DMS153 (cell line): Measurements from ENCODE around the gene ADAP1.
A peak's percentile ranks its signal among the peaks of the same experiment; 100 is the strongest.
"Not testable (repeated sequence)": the region's sequence is repeated elsewhere in the genome, so short reads cannot be mapped to it uniquely, and the experiment has no call there.

Experiments
- DNase-seq: peaks from one replicate; lab custom pipeline; 2025; lab: John Stamatoyannopoulos, UW

ADAP1 gene

DNA sequence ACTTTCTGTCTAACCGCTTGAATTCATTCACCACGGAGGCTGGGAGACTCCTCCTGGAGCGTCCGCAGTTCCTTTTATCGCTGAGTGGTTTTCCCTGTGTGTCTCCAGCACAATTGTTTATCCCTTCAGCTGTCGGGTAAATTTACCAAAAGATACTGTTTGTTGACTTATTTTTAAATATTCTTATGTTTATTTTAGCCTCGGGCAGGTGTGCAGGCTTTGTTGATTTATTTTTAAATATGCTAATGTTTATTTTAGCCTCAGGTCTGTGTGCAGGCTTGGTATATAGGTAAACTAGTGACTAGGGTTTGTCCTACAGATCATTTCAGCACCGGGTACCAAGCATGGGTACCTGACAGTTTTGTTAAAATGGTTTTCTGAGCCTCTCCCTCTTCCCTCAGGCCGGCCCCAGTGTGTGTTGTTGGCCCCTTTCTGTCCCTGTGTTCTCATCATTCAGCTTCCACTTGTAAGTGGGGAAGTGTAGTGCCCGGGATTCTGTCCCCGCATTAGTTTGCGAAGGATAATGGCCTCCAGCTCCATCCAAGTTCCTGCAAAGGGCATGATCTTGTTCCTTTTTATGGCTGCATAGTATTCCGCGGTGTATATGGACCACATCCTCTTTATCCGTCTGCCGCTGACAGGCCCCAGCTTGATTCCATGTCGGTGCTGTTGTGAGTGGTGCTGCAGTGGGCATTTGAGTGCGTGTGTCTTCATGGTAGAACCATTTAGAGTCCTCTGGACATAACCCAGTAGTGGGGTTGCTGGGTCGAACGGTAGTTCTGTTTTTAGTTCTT, 72.8 kb downstream of the ADAP1 start:
- DNase-seq: peak; percentile 43

DNA sequence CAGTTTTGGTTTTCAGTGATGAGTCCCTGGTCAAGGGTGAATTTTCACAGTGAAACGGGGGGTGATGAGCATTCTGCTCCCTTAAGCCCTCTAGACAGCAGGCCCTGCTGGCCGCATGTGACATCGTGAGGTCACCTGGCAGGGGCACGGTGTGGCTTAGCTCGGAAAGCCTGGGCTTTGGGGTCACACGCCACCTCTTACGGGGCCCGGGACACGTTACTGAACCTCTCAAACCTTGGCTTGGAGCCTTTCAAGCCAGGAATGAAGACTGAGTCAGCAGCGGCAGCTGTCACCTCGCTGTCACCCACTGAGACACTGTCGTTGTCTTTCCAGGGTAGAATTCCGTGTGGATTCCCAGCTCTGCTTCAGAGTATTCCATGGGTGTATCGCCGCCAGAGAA, 74.0 kb downstream of the ADAP1 start:
- no peak for DNase-seq

DNA sequence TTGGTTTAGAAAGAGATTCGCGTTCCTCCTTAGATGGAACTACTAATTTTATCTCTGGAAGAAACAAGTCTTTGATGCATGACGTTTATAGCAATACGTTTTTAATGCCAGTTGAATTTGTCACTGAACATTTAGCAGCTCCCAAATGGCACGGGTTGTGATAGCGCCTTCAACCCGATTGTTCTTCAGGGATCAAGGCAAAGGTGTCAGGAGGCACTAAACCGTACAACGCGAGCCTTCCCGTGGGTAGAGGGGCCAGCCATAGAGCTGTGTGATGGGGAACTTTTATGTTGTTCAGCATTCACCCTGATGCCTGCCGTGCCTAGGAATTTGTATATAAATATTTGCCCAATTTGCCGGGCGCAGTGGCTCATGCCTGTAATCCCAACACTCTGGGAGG, 74.8 kb downstream of the ADAP1 start:
- no peak for DNase-seq

DNA sequence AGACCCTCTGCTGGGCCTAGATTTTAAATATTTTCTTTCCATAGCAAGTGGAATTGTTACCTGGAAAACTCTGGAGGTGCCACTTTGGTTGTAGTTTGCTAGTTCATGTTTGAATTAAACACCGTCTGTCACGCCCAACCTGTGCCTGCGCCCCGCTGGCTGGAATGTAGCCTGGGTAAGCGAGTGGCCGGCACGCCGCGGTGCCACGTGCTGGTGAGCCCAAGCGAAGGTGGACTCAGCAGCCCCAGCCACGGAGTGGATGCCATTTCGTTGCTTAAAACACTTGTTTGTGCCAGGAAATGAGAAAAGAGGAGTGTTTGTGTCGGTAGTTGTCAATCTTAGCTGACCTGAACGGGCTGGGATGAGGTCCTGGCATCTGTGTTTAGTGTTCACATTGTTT, 75.4 kb downstream of the ADAP1 start:
- DNase-seq: no peak

DNA sequence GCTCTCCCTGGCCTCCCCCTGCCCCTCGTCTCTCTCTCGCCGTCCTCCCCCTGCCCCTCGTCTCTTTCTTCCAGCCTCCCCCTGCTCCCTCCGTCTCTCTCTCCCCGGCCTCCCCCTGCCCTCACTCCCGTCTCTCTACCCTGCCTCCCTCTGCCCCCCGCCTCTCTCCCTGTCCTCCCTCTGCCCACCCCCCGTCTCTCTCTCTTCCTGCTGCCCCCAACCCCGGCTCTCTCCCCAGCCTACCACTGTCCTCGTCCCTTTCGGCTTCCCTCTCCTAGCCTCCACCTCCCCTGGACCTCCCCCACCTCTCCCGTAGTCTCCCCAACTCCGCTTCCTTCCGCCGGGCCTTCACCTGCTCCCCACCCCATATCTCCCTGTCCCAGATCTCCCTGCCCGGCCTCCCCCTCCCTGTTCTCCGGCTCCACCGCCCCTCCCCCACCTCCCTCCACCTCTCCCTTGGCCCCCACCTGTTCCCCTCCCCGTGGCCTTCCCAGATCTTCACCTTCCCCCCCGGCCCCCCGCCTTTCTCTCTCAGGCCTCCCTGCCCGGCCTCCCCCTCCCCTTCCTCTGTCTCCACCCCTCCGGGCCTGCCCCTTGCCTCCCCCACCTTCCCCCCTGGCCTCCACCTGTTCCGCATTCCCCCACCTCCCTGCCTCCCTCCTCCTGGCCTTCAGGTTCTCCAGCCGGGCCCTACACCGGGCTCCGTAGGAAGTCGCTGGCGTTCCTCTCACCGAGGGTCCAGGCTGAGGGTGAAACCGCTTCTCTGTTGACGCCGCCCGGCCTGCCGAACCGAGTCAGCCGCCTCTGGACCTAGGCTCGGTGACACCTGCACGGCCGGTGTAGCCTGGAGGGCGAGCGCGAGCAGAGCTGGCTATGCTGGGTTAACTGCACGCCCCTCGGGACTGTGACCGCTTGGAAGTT, 76.9 kb downstream of the ADAP1 start:
- no peak for DNase-seq

DNA sequence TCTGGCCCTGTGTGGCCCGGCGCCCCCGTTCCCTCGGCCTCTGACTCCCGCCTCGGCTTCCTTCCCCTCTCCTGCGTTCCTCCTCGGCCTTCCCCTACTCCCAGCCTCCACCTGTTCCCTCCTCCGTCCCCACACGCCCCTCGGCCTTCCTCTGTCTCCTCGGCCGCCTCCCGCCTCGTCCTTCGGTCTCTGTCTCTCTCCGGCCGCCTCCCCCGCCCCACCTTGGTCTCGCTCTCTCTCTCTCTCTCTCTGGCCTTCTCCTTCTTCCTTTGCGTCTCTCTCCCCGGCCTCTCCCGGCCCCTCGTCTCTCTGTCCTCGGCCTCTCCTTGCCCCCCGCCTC, 77.5 kb downstream of the ADAP1 start:
- peak; percentile 41 for DNase-seq

DNA sequence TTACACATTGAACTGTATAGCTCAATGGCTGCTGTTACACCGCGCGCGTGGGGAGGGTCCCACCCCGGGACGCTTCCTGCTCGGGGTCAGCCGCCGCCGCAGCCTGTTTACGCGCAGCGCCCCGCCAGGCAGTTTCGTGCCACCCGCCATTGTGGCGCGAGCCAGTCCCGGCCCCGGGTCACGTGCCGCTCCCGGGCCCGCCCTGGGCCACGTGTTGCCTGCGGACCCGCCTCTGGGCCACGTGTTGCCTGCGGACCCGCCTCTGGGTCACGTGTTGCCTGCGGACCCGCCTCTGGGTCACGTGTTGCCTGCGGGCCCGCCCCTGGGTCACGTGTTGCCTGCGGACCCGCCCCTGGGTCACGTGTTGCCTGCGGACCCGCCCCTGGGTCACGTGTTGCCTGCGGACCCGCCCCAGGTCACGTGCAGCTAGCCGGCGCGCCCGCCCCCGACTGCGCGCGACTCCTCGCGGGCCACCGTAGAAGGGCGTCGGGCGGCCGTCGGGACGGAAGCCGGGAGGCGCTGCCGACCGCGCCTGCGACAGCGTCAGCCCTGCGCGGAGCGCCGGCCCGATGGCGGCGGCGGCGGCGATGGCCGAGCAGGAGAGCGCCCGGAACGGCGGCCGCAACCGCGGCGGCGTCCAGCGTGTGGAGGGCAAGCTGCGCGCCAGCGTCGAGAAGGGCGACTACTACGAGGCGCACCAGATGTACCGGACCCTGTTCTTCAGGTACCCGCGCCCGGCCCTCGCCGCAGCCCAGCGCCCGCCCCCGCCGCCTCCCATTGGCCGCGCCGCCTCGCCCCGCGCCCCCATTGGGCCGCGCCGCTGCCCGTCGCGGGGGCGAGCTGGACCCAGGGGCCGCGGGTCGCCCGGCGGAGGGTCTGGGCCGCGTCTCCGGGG, 78.2 kb downstream of the ADAP1 start, which contains the start of gene GET4:
GET4 (plus strand) TSS at position 478 of the 895 bp plus-strand sequence; CDS start at position 570, 92 bp downstream.
- peak; percentile 97 for DNase-seq

DNA sequence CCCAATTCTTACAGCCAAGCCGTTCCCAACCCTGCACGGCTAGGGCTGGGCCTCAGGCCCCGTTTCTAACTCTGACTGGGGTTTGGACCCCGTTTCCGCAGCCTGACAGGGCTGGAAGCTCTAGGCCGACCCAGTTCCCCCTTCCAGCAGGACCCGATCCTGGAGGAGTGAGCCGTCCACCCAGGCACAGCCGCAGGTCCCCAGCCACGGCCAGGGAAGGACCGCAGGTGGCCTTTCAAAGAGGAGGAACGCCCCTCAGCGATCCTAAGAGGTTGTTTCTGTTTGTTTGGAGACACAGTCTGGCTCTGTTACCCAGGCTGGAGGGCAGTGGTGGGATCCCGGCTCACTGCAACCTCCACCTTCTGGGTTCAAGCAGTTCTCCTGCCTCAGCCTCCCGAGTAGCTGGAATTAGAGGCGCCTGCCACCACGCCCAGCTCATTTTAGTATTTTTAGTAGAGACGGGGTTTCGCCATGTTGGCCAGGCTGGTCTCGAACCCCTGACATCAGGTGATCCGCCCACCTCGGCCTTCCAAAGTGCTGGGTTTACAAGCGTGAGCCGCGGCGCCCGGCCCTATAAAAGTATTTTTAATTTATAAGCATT, 78.9 kb downstream of the ADAP1 start:
- DNase-seq: no peak

DNA sequence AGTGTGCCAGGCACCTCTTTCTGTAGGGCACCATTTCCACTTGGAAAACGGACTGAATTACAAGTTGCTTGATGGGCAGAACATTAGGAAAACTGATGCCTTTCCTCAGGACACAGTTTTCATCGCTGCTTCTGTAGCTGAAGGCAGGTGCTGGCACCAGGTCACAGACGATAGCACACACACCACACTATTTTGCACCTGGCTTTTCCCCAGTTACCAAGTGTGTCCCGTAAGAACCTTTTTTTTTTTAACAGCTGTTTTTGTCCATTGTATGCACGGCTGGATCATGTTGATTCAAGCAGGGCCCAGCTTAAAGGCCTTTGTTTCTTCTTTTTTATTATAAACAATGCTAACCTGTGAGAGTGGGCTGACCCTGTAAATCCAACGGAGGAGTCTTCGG, 79.4 kb downstream of the ADAP1 start:
- peak; percentile 81 for DNase-seq

DNA sequence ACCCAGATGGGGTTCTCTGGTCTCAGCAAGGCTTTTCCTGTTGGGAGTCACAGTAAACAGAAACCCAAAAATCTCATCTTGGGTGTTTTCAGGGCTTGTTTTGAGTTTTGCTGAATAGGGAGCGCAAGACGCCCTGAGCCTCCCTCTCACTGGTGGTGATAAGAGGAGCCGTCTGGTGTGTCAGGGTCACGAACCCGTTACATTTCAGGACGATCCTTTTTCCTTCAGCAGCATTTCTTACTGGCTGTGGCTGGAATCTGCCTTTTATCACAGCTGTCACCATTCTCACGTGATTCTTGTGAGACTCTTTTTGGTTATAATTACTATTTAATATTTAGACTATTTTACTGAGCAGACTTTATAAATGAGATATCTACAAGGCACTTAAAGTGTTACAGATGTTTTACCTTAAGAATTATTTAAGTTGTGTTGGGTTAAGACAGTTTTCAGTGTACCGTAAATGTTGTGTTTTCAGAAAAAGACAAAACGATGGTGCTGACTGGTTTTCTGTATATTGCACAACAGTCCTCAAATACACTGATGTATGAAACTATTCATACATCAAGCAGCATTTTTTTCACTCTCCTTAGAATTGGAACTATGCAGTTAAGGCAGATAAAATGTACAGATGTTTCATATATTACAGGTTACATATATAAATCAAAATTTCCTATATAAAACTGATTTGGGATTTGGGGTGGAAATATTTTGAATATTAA, 80.3 kb downstream of the ADAP1 start:
- DNase-seq: no peak

DNA sequence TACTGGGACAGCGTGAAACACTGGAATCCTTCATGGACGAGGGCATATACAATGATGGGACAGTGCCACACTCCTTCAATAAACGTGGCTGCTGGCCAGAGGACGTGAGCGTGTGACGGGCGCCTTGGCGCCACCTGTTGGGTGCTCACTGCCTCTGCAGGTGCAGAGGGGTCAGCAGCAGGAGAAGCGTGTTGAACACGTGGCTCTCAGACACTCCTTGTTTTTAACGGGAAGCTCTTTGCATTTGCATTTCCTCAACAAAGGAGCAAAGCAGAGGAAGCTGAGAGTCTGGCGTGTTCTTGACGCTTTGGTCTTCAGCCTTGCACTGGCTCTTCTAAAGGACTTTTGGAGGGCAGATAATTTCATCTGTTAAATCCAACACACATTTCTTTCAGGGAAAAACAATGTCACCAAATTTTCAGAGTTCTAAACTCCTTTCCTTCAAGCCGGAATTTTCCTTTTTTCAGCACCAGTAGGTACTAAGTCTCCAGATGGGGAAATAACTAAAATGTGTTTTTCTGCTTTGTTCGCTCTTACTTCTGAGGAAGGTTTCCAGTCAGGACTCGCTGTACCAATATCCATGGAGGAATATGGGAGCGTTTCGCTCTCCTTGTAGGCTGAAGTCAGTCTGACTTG, 81.0 kb downstream of the ADAP1 start:
- DNase-seq: peak; percentile 92

DNA sequence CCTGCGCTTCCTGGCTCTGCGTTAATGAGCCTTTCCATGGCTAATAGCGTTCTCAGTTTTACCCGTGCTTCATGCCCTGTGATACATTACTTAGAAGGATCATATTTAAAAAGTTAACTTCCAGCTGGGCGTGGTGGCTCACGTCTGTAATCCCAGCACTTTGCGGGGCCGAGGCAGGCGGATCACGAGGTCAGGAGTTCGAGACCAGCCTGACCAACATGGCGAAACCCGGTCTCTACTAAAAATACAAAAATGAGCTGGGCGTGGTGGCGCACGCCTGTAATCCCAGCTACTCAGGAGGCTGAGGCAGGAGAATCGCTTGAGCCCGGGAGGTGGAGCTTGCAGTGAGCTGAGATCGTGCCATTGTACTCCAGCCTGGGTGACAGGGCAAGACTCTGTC, 81.8 kb downstream of the ADAP1 start:
- DNase-seq: not testable (repeated sequence)

DNA sequence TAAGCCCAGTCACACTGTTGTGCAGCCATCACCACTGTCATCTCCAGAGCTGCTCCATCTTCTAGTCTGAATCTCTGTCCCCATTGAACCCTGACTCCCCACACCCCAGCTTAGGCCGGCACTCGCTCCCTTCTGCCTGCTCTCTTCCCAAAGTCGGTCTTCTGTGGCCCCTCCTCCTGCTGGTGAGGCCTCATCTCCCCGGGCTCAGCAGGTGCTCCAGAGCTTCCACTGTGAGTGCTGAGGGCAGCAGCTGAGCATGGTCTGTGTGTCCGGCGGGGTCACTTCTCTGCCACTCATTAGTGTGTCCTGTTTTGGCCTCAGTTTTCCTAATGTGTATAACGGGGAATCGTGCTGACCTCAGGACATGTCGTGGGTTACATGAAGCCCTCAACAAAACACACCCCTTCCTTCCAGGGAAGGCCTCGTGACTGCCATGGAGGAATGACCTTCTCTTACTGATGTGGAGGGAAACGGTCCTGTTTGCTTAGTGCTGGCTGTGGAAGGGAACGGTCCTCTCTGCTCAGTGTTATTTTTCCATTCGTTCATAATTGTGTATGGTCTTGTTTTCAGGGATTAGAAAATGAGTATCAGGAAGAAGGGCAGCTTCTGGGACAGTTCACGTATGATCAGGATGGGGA, 82.5 kb downstream of the ADAP1 start:
- DNase-seq: no peak

DNA sequence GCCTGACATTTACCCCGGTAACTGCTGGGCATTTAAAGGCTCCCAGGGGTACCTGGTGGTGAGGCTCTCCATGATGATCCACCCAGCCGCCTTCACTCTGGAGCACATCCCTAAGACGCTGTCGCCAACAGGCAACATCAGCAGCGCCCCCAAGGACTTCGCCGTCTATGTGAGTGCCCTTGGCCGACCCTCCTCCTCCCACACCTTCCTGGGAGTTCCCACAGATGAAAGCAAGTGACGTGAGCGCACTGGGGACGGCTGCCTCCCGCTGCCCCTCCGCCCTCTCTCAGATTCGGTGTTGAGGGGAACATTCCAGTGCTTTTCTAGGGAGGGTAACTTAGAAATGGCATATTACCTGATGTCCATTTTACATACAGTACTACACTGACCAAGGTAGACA, 85.1 kb downstream of the ADAP1 start:
- no peak for DNase-seq

DNA sequence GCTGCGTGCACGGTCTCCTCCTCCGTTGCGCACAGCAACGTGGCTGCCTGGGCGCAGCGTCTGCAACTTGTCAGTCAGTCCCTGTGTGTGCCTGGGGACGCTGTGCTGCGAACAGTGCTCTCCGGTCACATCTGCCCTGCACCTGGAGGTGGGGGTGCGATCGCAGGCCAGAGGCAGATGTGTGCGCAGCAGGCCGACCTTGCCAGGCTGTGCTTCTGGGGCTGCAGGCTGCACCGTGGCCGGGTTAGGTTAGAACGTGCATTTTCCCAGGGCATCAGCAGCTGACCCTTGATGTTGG, 86.3 kb downstream of the ADAP1 start:
- no peak for DNase-seq

DNA sequence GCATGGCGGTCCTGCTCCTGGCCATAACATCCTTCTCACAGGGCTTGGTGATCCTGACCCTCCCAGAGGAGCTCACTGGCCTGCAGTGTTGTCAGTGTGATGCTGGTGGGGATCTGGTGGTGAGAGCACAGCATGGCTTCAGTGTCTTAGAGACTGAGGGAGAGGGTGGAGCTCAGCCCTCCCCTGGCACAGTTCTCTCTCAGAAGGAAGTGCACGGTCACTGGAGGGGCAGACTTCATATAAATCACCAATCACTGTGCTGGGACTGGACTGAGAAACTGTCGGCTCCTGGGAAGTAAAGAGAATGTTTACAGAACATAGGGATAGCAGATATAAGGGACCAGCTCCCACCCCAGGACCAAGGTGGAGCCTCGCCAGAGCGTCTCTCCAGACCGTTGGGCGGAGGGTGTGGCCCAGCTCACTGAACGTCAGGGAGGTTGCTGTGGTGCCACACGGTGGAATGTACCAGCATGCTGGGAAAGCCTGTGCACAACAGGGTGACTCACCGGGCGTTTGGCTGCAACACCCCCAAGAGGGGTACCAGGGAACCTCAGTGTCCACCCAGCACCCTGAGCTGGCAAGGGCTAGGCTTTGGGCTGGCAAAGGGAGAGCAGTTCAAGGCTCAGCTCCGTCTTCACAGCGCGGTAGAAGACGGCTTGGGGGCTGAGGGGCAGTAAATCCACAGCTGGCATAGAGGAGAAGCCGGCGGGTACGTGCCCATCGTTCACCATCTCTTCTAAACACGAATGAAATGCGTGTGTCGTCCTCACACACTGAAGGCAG, 86.9 kb downstream of the ADAP1 start:
- DNase-seq: no peak

DNA sequence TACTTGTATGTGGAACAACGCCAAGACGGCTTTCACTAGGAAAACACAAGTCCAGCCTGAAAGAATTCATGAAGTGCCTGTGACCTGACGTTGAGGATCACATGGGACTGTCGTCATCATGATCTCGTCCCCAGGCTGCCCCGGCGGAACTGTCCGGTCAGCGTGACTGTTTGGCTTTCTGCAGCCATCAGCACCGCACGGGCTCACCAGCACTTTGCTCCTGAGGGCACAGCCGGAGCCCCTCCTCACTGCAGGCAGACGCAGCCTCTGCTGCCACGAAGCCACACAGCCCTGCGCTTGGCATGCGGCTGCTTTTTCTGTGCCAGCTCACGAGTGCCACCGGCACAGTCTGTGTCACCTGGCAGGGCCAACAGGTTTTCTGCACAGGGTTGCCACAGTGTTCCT, 87.5 kb downstream of the ADAP1 start:
- DNase-seq: no peak

DNA sequence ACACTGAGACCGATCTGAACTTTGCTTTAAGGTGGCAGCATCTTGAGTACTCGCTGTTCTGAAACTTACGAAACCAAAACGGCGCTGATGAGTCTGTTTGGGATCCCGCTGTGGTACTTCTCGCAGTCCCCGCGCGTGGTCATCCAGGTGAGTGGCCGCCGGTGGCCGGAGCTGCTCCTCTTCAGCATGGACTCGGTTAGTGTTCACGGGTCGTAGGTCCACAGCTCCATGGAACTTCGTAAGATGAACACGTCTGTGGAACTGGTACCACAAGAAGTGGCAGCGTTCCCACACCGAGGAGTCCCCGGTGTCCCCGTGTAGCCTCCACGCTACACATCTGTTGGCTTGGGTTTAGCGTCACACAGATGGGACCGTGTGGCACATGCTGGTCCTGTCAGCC, 88.6 kb downstream of the ADAP1 start:
- DNase-seq: no peak

DNA sequence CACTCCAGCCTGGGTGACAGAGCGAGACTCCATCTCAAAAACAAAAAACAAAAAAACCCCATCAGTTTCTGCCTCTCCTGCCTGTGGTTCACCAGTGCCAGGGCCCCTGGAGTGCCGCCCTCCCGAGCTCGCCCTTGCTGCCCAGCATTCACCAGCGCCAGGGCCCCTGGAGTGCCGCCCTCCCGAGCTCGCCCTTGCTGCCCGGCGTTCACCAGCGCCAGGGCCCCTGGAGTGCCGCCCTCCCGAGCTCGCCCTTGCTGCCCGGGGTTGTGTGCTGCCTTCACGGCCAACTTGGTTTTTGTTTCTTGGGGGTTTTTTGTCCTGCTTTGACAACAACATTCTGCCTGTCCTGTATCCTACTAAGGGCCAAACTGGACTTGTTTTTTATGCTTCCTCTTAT, 91.4 kb downstream of the ADAP1 start:
- no peak for DNase-seq

DNA sequence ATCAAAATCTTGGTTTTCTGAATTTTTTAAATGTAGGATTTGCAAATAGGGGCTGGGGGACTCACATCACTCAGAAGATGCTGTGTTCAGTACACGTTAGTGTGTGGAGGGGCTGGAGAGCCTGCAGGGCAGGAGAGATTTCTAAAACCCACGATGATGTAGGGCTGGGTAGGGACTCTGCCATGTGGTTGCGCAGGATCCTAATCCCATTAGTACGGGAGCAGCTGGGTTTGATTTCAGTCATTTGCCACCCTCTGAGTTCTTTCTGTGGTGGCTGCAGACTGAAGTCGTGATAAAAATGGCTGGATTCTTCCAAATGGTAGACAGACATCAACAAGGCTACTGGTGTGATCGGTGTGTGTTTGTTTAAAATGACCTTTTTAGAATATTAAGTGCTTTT, 92.3 kb downstream of the ADAP1 start:
- no peak for DNase-seq
